SK-N-SH (cell line): Measurements from ENCODE around the gene IGF2BP2. TPM values are rescaled to one million over a fixed set of nuclear protein-coding genes. Genes with fewer than 3 reads are reported as not detected.

Experiments used
- CTCF ChIA-PET: fragments of 300-600, 350-600 bp; formaldehyde crosslinking; extraction: SDS; loops from one replicate; lab custom pipeline; 2021; lab: Yijun Ruan, JAX
- POLR2A ChIA-PET: fragments of 350-600 bp; sonication (Branson Sonifier 250); formaldehyde crosslinking; extraction: SDS; loops from one replicate; lab custom pipeline; 2020; ENCODE audit warnings: antibody characterized with exemption, inconsistent platforms; lab: Yijun Ruan, JAX
- DNase-seq: peaks from one replicate; pipeline ENCODE4 v3.0.0; 2012
- H2AFZ ChIP-seq: fragments of 200-600 bp; sonication (generic); 2 replicates; pipeline ENCODE4 v1.8.1; 2016; ENCODE audit warnings: antibody characterized with exemption, mild to moderate bottlenecking, low read depth
- H3F3A ChIP-seq: fragments of 200-600 bp; sonication (generic); replicated peaks from 2 replicates; pipeline ENCODE3; 2016; ENCODE audit warnings: antibody characterized with exemption, mild to moderate bottlenecking; ENCODE audit not compliant: insufficient read depth
- H3K27ac ChIP-seq, 2 experiments: fragments of 200-500 bp in 1 of 2; fragments of 200-600 bp in 1 of 2; sonication (Bioruptor generic) in 1 of 2; sonication (generic), shearing (Covaris generic) in 1 of 2; 2 replicates each; pipeline versions ENCODE4 v1.5.1 to v1.6.1; 2014 to 2016; ENCODE audit warnings: low read depth in 2 of 2, inconsistent platforms in 1 of 2, low read length in 1 of 2, mild to moderate bottlenecking in 1 of 2, mixed read lengths in 1 of 2
- H3K27me3 ChIP-seq: fragments of 200-600 bp; sonication (generic), shearing (Covaris generic); 2 replicates; pipeline ENCODE4 v1.6.1; 2016; ENCODE audit warnings: mixed run types; ENCODE audit not compliant: insufficient read depth
- H3K36me3 ChIP-seq, 2 experiments: fragments of 200-500 bp in 1 of 2; fragments of 200-600 bp in 1 of 2; sonication (Bioruptor generic) in 1 of 2; sonication (generic) in 1 of 2; replicated peaks in 1 of 2; 2 replicates each; pipeline versions ENCODE3 to v1.5.1; 2014 to 2016; ENCODE audit warnings: low read length in 1 of 2, mild to moderate bottlenecking in 1 of 2; ENCODE audit not compliant: insufficient read depth in 2 of 2, control insufficient read depth in 1 of 2
- H3K4me1 ChIP-seq, 2 experiments: fragments of 200-500 bp in 1 of 2; fragments of 200-600 bp in 1 of 2; sonication (Bioruptor generic) in 1 of 2; sonication (generic), shearing (Covaris generic) in 1 of 2; 2 replicates each; pipeline versions ENCODE4 v1.5.1 to v1.6.1; 2014 to 2016; ENCODE audit warnings: low read depth in 1 of 2, low read length in 1 of 2, mixed run types in 1 of 2; ENCODE audit not compliant: insufficient read depth in 2 of 2, control insufficient read depth in 1 of 2
- H3K4me2 ChIP-seq: fragments of 200-600 bp; sonication (generic), shearing (Covaris generic); 2 replicates; pipeline ENCODE4 v1.6.1; 2017; ENCODE audit warnings: mixed run types
- H3K4me3 ChIP-seq, 2 experiments: fragments of 200-500 bp in 1 of 2; fragments of 200-600 bp in 1 of 2; sonication (Bioruptor generic) in 1 of 2; sonication (generic), shearing (Covaris generic) in 1 of 2; 2 replicates each; pipeline versions ENCODE4 v1.5.1 to v1.8.1; 2014 to 2016; ENCODE audit warnings: low read depth in 2 of 2, inconsistent platforms in 1 of 2, low read length in 1 of 2, mild to moderate bottlenecking in 1 of 2, mixed read lengths in 1 of 2, moderate library complexity in 1 of 2
- H3K79me2 ChIP-seq: fragments of 200-600 bp; sonication (generic); 2 replicates; pipeline ENCODE4 v1.8.1; 2017; ENCODE audit warnings: mild to moderate bottlenecking; ENCODE audit not compliant: insufficient read depth
- H3K9ac ChIP-seq: fragments of 200-600 bp; sonication (generic); 2 replicates; pipeline ENCODE4 v1.6.1; 2017; ENCODE audit warnings: mixed run types
- H3K9me2 ChIP-seq: fragments of 200-600 bp; sonication (generic); 2 replicates; pipeline ENCODE4 v1.6.1; 2017; ENCODE audit warnings: mixed run types
- H3K9me3 ChIP-seq: fragments of 200-600 bp; sonication (generic); 2 replicates; pipeline ENCODE4 v1.6.1; 2017; ENCODE audit warnings: mixed run types, mild to moderate bottlenecking, moderate library complexity
- H4K20me1 ChIP-seq: fragments of 200-600 bp; sonication (generic); 2 replicates; pipeline ENCODE4 v1.6.1; 2017; ENCODE audit warnings: mild to moderate bottlenecking, mixed run types; ENCODE audit not compliant: insufficient read depth
- CHD2 ChIP-seq: fragments of 150-350 bp; IDR thresholded peaks from 2 replicates; pipeline ENCODE4 v1.6.1; 2018; ENCODE audit warnings: low read length; ENCODE audit not compliant: partially characterized antibody
- CTCF ChIP-seq: fragments of 200-600 bp; sonication (generic); IDR thresholded peaks from 2 replicates; pipeline ENCODE4 v1.6.1; 2017; ENCODE audit warnings: antibody characterized with exemption, mild to moderate bottlenecking, moderate library complexity
- EP300 ChIP-seq, 2 experiments: IDR thresholded peaks; 2 replicates each; pipeline versions ENCODE4 v1.4.0 to v1.6.1; 2012; ENCODE audit warnings: borderline replicate concordance in 1 of 2, low read depth in 1 of 2, low read length in 1 of 2
- FOSL2 ChIP-seq: IDR thresholded peaks from 2 replicates; pipeline ENCODE4 v1.4.0; 2012; ENCODE audit warnings: low read depth, mild to moderate bottlenecking, moderate library complexity, borderline replicate concordance
- FOXJ3 ChIP-seq: sonication (generic); formaldehyde crosslinking; IDR thresholded peaks from 2 replicates; pipeline ENCODE4 v1.5.1; 2020; ENCODE audit warnings: mild to moderate bottlenecking, missing genetic modification reagents
- FOXM1 ChIP-seq: IDR thresholded peaks from 2 replicates; pipeline ENCODE4 v1.4.0; 2012; ENCODE audit warnings: low read depth, mild to moderate bottlenecking
- GABPA ChIP-seq: IDR thresholded peaks from 2 replicates; pipeline ENCODE4 v1.4.0; 2012; ENCODE audit warnings: low read depth, mild to moderate bottlenecking
- GATA2 ChIP-seq: sonication (generic); formaldehyde crosslinking; IDR thresholded peaks from 2 replicates; pipeline ENCODE4 v1.5.0; 2020; ENCODE audit warnings: mild to moderate bottlenecking, missing genetic modification reagents
- IRF3 ChIP-seq: fragments of 150-350 bp; IDR thresholded peaks from 2 replicates; pipeline ENCODE4 v1.6.1; 2016; ENCODE audit warnings: mild to moderate bottlenecking, low read depth, low read length
- JUND ChIP-seq: IDR thresholded peaks from 2 replicates; pipeline ENCODE4 v1.4.0; 2012
- MAX ChIP-seq: IDR thresholded peaks from 2 replicates; pipeline ENCODE4 v1.4.0; 2012; ENCODE audit warnings: low read depth
- MEF2A ChIP-seq: IDR thresholded peaks from 2 replicates; pipeline ENCODE4 v1.4.0; 2012; ENCODE audit warnings: low read depth, borderline replicate concordance
- MXI1 ChIP-seq: IDR thresholded peaks from 2 replicates; pipeline ENCODE4 v1.6.1; 2012; ENCODE audit warnings: mild to moderate bottlenecking, low read depth, low read length, improper control_type of control experiment
- NRF1 ChIP-seq: IDR thresholded peaks from 2 replicates; pipeline ENCODE4 v1.6.1; 2012; ENCODE audit warnings: low read depth, mild to moderate bottlenecking, low read length
- POLR2AphosphoS5 ChIP-seq: IDR thresholded peaks from 2 replicates; pipeline ENCODE4 v1.6.1; 2012; ENCODE audit warnings: low read depth, low read length
- RAD21 ChIP-seq: IDR thresholded peaks from 2 replicates; pipeline ENCODE4 v1.6.1; 2012; ENCODE audit warnings: mild to moderate bottlenecking, low read length
- RCOR1 ChIP-seq: fragments of 150-350 bp; IDR thresholded peaks from 2 replicates; pipeline ENCODE4 v1.6.1; 2017; ENCODE audit warnings: antibody characterized with exemption, low read length
- RFX5 ChIP-seq: IDR thresholded peaks from 2 replicates; pipeline ENCODE4 v1.6.1; 2012; ENCODE audit warnings: mild to moderate bottlenecking, improper control_type of control experiment, low read length
- SIN3A ChIP-seq: IDR thresholded peaks from 2 replicates; pipeline ENCODE4 v1.6.1; 2012; ENCODE audit warnings: low read depth, mild to moderate bottlenecking, low read length, moderate library complexity, borderline replicate concordance
- SMC3 ChIP-seq: IDR thresholded peaks from 2 replicates; pipeline ENCODE4 v1.6.1; 2012; ENCODE audit warnings: low read depth, low read length, improper control_type of control experiment
- TCF12 ChIP-seq: IDR thresholded peaks from 2 replicates; pipeline ENCODE4 v1.4.0; 2012
- USF1 ChIP-seq: IDR thresholded peaks from 2 replicates; pipeline ENCODE4 v1.4.0; 2012; ENCODE audit warnings: low read depth, borderline replicate concordance
- ZBTB33 ChIP-seq: IDR thresholded peaks from 2 replicates; pipeline ENCODE4 v1.4.0; 2012; ENCODE audit warnings: low read depth, borderline replicate concordance
- WGBS: methylation state at CpG from one replicate; pipeline ENCODE4 v1.1.6; 2017; ENCODE audit warnings: low lambda C conversion rate; 5-methylcytosine and 5-hydroxymethylcytosine counted together
- polyA plus RNA-seq, 3 experiments: library from polyadenylated mRNA; depleted of rRNA; stranded (reverse); fragments of >200 nt; gene quantifications; 2 replicates each; pipeline ENCODE4 v1.2.3, GENCODE V29; 2012

The IGF2BP2 gene
- polyA plus RNA-seq, 1 of the 3 experiments (the other 2 are of a cell fraction), result 5.4 TPM

GRCh38 chr3:185844051-185844450, 19.2 kb upstream of the IGF2BP2 start (continued):
- TF ChIP-seq MAX, result no peak
- no peak for TF ChIP-seq MEF2A
- TF ChIP-seq MXI1, result no peak
- no peak for TF ChIP-seq FOXM1
- TF ChIP-seq GABPA, result no peak
- no peak for TF ChIP-seq CHD2
- TF ChIP-seq FOSL2, result no peak
- TF ChIP-seq TCF12, result no peak
- TF ChIP-seq RFX5, result no peak

- no peaks in the 10 kb centered on the region for H3K9me3 ChIP-seq
- H3F3A ChIP-seq, result no peaks in the 10 kb centered on the region
- no peak for DNase-seq
- H3K4me3 ChIP-seq, result no peak overlapping the region
- no peaks in the 10 kb centered on the region for H3K9me2 ChIP-seq
- H3K79me2 ChIP-seq, result no peaks in the 10 kb centered on the region
- ChIA-PET CTCF (no interaction called here), POLR2A (no interaction called here)
- H4K20me1 ChIP-seq, result no peaks in the 10 kb centered on the region
- H3K27ac ChIP-seq, result no peak overlapping the region
- H3K36me3 ChIP-seq, result no peaks in the 10 kb centered on the region
- no peaks in the 10 kb centered on the region for H3K27me3 ChIP-seq
- H3K4me1 ChIP-seq, result no peaks in the 10 kb centered on the region
- no peak overlapping the region for H3K9ac ChIP-seq
- 70% methylated on average over 2 of the region's 2 CpGs for WGBS
- TF ChIP-seq MAX, result no peak
- TF ChIP-seq RFX5, result no peak
- no peak for TF ChIP-seq SIN3A
- TF ChIP-seq SMC3, result no peak
- TF ChIP-seq FOSL2, result no peak
- TF ChIP-seq IRF3, result no peak
- TF ChIP-seq TCF12, result no peak
- no peak for TF ChIP-seq FOXJ3 (CRISPR knock-in tag)
- no peak for TF ChIP-seq ZBTB33
- no peak for TF ChIP-seq EP300 (IDR thresholded peaks at IDR 0.05; ENCODE audit: borderline replicate concordance in 1 of 2, low read depth in 1 of 2, low read length in 1 of 2)
- no peak for TF ChIP-seq POLR2AphosphoS5
- no peak for TF ChIP-seq JUND
- TF ChIP-seq RCOR1, result no peak
- TF ChIP-seq RAD21, result no peak
- TF ChIP-seq GABPA, result no peak
- TF ChIP-seq GATA2 (CRISPR knock-in tag), result no peak
- TF ChIP-seq USF1, result no peak
- TF ChIP-seq NRF1, result no peak
- no peak for TF ChIP-seq FOXM1
- no peak for TF ChIP-seq CTCF
- TF ChIP-seq, all 33 proteins: peak for 0
- Histone ChIP-seq H3K4me2 (no peak overlapping the region), H2AFZ (no peak overlapping the region)
These were observed 18.8 kb upstream of the IGF2BP2 start for GRCh38 chr3:185843635-185844034.
